ENCODE measurements around the gene TPSD1.
A peak's percentile ranks its signal among the peaks of the same experiment; 100 is the strongest.

The TPSD1 gene

DNA sequence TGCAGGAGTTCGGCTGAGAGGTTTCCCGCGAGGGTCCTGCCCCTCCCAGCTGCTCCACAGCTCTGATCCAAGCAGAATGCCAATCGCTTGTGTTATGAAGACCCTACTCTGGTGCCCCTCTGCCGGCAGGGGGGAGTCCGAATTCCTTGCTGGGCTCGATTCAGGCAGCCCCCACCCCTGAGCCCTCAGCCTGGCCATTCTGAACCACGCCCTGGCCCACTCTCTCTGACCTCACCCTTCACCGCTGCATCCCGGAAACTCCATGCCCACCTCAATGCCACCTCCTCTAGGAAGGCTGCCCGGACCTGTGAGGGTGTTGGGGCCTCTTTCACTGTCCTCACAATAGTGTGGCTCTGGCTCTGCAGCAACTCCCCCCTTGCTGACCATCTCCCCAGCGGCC is 45.7 kb downstream of the TPSD1 start:
- DNase-seq = no peak

DNA sequence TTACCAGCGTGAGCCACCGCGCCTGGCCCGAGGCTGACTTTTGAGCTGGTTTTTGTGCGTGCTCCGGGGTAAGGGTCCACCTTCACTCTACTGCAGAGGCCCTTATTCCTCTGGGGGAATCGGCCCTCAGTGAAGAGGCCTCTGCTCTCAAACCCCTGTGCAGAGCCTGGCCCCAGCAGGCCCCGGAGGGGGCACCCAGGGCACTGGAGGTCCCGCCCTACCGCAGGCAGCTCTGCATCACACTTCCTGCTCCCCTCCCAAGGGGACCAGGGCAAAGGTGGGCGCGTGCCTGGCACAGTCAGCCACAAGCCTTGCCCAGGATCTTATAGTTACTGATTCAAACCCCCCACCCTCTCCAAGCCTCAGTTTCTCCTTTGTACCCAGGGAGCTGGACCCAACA is 50.0 kb downstream of the TPSD1 start:
- no peak for DNase-seq

GRCh38 chr16:1306334-1306733 is 50.5 kb downstream of the TPSD1 start:
- DNase-seq = no peak

DNA sequence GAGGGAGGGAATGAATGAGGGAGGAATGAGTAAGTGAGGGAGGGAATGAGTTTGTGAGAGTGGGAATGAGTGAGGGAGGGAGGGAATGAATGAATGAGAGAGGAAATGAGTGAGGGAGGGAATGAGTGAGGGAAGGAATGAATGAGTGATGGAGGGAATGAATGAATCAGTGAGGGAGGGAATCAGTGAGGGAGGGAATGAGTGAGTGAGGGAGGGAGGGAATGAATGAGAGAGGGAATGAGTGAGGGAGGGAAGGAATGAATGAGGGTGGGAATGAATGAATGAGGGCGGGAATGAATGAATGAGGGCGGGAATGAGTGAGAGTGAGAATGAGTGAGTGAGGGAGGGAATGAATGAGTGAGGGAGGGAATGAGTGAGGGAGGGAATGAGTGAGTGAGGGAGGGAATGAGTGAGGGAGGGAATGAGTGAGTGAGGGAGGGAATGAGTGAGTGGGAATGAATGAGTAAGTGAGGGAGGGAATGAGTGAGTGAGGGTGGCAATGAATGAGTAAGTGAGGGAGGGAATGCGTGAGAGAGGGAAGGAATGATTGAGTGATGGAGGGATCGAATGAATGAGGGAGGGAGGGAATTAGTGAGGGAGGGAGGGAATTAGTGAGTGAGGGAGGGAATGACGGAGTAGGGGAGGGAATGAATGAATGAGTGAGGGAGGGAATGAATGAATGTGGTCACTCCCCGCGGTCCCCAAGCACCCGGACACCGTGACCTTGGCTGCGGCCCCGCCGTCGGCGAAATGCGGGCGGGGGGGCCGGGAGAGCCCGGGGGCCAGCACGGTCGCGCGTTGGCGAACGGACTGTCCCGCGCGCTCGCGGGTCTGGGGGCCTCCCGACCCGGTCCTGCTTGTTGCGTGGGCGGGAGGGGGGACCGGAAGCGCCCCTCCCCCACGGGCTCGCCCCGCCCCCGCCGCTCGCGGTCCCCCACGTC is 52.4 kb downstream of the TPSD1 start:
- DNase-seq = peak; percentile 83

All from RPMI8226 (cell line).